GM21515 (cell line): ENCODE data around the gene E2F2.

Source experiments
- ATAC-seq: cut with Tn5 transposase; IDR thresholded peaks from one replicate; pipeline ENCODE4 v1.9.1; 2021; ENCODE audit not compliant: unreplicated experiment

The E2F2 gene

GRCh38 chr1:23489842-23490241, 41.2 kb downstream of the E2F2 start:
- ATAC-seq: no peak

DNA sequence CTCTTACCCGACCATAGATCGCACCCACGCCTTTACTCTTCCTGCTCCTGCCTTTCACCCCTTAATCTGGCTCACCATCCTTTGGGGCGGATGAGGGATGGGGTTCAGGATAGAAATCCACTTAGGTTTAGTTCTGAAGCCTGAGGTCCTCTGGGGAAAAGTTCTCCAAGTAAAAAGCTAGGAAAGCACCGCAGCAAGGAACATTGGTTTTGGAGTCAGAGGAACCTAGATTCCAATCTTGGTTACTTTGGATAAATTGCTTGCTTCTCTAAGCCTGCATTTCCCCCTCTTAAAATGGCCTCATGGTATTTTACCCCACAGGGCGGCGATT, 46.1 kb downstream of the E2F2 start:
- ATAC-seq: no peak

DNA sequence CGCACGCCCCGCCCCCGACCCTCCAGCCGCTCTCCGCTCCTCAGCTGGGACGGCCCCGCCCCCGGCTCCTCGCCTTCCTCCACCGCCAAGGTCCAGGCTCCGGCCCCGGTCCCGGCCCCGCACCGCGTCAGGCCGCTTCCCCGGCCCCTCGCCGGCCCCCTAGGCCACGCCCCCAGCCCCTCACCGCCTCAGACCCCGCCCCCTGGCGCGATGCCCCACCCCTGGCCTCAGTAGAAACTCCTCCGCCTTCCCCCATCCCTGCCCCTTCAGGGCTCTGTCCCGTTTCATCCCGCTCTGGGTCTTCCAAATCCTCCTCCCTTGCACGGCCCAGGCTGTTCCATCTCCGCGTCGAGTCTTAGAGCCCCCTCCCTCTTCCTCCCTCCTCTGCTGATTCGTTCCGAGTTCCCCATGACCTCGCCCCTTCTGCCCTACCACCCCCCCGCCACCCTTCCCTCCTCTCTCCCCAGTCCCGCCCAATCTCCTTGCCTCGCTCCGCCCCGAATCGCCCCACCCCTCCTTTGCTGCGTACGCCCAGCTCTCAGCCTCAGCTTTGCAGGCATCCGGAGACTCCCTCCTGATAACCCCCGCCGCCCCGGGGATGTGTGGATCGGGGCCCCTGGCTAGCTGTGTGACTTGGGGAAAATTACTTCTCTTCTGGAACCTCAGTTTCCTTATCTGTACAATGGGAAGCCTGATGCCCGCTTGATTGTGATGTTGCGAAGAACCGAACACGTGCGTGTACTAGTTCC, 46.6 kb downstream of the E2F2 start:
- ATAC-seq: no peak

GRCh38 chr1:23483321-23484252, 47.4 kb downstream of the E2F2 start, which contains the start of gene ASAP3:
ASAP3 (minus strand) TSS chr1:23484179; CDS start chr1:23484133, 46 bp downstream.
- ATAC-seq: no peak

- ATAC-seq: no peak
Measured at GRCh38 chr1:23481904-23482303, 49.1 kb downstream of the E2F2 start.

- ATAC-seq: no peak
Measured at GRCh38 chr1:23481026-23481597, 49.9 kb downstream of the E2F2 start.

- no peak for ATAC-seq
Measured at GRCh38 chr1:23480187-23481025, 50.6 kb downstream of the E2F2 start.

DNA sequence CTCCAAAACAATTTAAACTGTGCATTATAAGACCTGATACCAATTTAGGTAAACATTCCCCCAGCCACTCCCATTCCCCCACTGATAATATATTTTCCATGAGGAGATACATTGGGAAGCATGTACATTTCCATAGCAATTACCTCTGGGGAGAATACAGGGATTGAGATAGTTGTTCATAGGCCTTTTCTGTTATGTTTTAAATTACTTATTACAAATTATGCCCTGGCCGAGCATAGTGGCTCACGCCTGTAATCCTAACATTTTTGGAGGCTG, 51.4 kb downstream of the E2F2 start:
- no peak for ATAC-seq

GRCh38 chr1:23478896-23479665, 52.0 kb downstream of the E2F2 start:
- ATAC-seq: no peak

DNA sequence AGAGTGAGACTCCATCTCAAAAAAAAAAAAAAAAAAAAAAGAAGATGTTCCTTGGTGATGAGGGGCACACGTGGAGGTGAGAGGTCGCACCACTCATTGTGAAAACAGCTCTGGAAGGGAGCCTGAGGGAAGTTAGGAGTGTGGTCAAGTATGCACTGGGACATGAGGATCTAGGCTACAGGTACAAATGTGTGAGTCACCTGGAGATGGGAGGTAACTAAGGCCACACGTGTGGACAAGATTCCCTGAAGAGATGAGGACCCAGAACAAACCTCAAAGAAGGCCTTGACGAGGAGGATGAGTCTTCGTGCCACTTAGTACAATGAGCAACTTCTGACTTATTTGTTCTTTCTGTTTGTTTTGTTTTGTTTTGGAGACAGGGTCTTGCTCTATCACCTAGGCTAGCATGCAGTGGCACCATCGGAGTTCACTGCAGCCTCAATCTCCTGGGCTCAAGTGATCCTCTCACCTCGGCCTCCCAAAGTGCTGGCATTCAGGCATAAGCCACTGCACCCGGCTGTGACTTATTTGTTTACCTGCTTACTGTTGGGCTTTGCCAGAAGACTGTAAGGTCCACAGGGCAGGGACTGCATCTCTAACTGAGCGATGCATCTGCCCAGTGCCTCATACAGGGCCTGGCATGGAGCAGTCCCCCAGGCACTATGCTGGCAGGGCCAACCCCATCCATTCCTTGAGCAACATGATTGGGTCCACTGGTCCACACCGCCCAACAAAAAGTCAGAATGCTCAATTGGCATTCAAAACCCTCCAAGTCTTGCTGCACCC, 53.5 kb downstream of the E2F2 start:
- no peak for ATAC-seq

- ATAC-seq: no peak
Measured at GRCh38 chr1:23475641-23476040, 55.4 kb downstream of the E2F2 start.

DNA sequence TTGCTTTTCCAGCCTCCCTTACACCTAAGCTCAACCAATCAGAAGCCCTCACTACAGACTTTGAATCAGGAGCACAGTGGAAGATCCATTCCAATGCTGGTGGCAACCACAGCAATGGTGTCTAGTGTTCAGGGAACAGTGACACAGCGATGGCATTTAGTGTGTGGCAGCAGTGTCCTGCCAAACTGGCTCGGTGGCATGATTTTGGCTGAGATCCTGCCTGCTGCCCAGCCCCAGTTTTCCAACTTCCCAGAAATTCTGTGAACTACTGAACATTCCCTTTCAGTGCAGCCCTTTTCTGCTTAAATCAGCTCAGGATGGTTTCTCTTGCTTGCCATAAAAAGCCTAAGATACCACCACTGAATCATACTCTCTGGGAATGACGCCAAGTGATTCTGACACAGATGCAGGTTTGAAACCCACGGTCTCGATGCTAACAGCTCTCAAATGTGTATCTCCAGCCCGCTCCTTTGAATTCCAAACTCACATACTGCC, 55.9 kb downstream of the E2F2 start:
- no peak for ATAC-seq

- no peak for ATAC-seq
Measured at GRCh38 chr1:23473037-23473800, 57.8 kb downstream of the E2F2 start.

DNA sequence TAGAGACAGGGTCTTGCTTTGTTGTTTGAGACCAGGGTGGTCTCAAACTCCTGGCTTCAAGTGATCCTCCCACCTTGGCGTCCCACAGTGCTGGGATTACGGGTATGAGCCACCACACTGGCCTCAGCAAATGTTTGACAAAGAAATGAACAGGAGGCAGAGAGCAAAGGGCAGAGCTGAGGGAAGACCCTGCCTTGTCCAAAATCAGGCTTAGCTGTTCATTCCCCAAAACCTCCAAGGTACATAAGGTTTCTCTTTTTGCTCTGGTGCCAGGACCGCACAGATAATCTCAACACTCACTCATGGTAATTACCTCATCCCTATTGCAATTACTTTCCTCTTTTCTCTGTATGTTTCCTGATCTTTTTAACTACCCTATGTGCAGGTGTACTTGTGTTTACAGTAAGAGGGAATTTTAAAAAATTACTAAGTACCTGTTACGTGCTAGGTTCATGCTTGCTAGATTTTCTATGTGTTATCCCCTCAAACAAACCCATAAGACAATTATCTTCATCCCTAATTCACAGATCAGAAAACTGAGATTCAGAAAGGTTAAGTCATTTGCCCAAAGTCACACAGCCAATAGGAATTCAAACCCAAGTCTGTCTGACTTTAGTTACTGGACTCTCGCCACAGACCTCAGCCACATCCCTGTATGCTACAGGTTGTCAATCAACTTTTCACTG, 58.5 kb downstream of the E2F2 start:
- no peak for ATAC-seq

GRCh38 chr1:23471473-23472075, 59.5 kb downstream of the E2F2 start:
- no peak for ATAC-seq

DNA sequence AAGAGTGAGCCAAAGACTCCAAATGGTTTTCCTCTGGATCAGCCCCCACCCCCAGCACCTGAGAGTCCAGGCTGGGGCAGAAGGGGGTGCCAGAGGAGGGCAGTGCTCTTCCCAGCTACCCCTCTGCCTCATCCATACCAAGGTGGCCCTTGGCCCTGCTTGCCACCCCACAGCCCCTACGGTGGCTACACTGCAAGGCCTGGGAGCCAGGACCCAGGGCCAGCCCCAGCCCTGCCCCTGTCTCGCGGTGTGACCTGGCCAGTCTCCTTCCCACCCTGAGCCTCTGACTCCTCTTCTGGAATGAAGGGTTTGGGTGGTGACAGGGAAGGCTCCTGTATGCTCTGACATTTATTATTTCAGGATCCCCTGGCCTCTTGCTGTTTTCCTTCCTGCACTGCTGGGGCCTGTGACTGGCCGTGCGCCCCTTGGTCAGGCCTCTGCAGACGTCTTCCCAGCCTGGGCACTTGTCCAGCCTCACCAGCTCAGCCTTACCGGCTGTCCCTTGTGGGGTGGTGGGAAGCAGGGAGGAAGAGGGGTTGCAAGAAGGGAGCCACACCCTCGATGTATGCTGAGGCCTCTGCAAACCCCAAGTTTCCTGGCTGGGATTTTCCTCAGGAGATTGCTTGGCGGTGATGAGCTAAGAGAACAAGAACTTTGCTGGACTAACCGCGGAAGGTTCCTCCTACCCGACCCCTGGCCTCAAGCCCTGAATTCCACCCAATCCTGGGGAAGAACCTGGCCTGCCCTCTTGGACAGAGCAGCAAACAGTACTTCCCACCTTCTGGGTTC, 60.6 kb downstream of the E2F2 start:
- ATAC-seq: no peak

DNA sequence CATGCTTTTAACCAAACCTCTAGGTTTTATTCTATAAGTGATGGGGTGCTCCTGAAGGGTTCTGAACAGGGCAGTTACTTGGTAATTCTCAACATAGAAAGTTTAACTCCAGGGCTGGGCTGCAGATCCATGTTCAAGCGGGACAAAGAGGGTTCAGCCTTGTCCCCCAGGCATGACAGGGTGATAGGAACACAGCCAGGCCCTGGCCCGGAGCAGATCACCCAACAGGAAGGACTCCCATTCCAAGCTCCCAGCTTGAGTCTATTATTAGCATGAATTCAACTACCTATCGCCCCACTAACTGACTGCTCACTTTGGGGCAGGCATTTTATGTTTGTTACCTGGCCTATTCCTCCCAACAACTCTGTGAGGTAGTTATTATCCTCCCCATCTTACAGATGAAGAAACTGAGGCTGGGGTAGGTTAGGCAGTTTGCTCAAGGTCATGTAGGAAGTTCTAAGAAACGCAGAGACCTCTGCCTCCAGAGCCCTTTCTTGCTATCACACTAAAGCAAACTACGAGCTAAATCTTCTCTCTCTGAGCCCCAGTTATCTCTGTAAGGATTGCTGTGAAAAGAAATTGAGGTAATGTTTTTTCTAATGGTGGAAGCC, 61.6 kb downstream of the E2F2 start:
- ATAC-seq: no peak
